Adipose tissue (tissue), 3 donors: ENCODE data around the gene CRYBG1. TPM values are rescaled to one million over a fixed set of nuclear protein-coding genes. Genes with fewer than 3 reads are reported as not detected.
"Not testable (repeated sequence)": the region's sequence is repeated elsewhere in the genome, so short reads cannot be mapped to it uniquely, and the experiment has no call there.

Experiments used
- H3K27ac ChIP-seq: one replicate; pipeline ENCODE4 v1.5.1; 2013; ENCODE audit warnings: low read depth, low read length
- WGBS, 3 donors: extraction: QIAGEN DNeasy Blood & Tissue Kit; methylation state at CpG; one replicate each; pipeline ENCODE4 v1.1.7; 2013; 5-methylcytosine and 5-hydroxymethylcytosine counted together
- polyA plus RNA-seq, 3 donors: library from polyadenylated mRNA; stranded (reverse); fragments of 200-250 nt; gene quantifications; one replicate each; pipeline ENCODE4 v1.2.3, GENCODE V29; 2013
- donor health status: healthy with polysubstance abuse.
- donor health status: Bipolar disorder and iron deficiency.
- donor health status: healthy.

Gene CRYBG1
- polyA plus RNA-seq, 3 donors: 2.7 to 13.8 (median 3.9) TPM

DNA sequence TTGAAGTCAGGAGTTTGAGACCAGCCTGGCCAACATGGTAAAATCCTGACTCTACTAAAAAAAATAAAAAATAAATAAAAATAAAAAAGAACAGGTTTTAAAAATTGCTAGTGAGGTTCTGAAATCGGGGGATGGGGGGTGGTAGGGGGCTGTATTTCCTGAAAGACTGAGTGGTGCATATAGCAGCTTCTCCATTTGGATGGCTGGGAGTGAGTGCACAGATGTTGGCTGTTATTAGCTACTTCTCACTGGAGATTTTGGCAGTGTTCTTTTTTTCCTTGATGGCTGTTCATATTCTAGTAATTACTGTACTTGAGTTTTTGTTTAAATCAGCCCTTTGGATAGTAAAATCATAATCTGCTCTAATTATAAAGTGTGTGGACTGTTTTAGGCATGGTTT lies 189.0 kb downstream of the CRYBG1 start:
- whole genome bisulfite sequencing, 3 donors: 60 to 97% (median 63%) methylated on average over 1 of the region's 1 CpG
- no peak overlapping the region for H3K27ac ChIP-seq

DNA sequence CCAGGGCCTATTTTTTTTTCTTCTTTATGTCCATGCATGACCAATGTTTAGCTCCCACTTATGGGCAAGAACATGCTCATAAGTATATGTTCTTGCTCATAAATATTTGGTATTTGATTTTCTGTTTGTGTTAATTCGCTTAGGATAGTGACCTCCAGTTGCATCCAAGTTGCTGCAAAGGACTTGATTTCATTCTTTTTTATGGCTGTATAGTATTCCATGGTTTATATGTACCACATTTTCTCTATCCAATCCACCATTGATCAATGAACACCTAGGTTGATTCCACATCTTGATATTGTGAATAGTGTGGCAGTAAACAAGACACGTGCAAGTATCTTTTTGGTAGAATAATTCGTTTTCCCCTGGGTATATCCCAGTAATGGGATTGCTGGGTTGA lies 190.6 kb downstream of the CRYBG1 start:
- H3K27ac ChIP-seq: no peak overlapping the region
- WGBS, 3 donors: 85 to 96% (median 94%) methylated on average over 3 of the region's 3 CpGs

DNA sequence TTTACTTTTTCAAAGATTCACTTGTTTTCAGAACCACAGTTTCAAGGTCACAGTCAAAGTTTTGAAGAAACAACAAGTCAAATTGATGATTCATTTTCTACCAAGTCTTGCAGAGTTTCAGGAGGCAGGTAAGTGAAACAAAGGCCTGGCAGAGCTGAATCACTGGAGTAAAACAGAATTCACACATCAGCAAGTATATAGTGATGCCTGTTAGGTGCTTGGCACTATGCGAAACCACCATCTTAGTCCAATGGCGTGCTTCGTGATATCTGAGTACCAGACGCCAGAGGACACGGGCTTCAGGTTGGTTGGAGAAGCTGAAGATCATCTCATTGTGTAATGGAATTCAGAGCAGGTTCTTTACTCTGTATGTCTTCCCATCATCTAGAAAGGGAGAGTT lies 192.9 kb downstream of the CRYBG1 start:
- 97 to 99% (median 97%) methylated on average over 5 of the region's 5 CpGs for WGBS, 3 donors
- no peak overlapping the region for H3K27ac ChIP-seq

DNA sequence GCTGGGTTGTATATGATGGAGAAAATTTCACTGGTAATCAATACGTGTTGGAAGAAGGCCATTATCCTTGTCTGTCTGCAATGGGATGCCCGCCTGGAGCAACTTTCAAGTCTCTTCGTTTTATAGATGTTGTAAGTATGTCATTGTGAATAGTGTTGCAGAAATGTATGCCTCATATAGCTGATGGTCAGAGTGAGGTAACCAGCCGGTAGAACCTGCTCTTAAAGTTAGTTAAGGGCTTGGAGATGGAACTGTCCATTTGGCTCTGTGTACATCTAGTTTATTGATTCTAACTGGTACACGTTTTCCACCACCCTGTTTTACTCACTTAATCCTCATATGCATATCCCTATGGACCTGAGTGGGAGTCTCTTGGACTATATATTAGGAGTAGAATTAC lies 195.2 kb downstream of the CRYBG1 start:
- WGBS, 3 donors: 72% methylated on average over 5 of the region's 5 CpGs
- H3K27ac ChIP-seq: no peak overlapping the region

GRCh38 chr6:106556368-106556960 lies 195.9 kb downstream of the CRYBG1 start:
- no peak overlapping the region for H3K27ac ChIP-seq
- 43 to 50% (median 48%) methylated on average over 3 of the region's 3 CpGs for WGBS, 3 donors

GRCh38 chr6:106557837-106558236 lies 197.3 kb downstream of the CRYBG1 start:
- whole genome bisulfite sequencing, 3 donors: 43 to 65% (median 62%) methylated on average over 2 of the region's 2 CpGs
- H3K27ac ChIP-seq: no peak overlapping the region

DNA sequence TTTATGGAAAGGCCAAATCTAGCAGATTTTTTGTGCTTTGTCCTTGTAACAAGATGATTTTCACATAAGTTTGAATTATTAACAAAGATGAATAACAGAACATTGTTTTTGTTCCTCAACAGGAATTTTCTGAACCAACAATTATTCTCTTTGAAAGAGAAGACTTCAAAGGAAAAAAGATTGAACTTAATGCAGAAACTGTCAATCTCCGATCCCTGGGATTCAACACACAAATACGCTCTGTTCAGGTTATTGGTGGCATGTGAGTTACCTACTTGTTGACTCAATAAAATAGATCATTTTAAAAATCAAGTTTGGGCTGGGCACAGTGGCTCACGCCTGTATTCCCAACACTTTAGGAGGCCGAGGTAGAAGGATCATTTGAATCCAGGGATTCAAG lies 197.8 kb downstream of the CRYBG1 start:
- H3K27ac ChIP-seq: no peak overlapping the region
- WGBS, 3 donors: 86 to 98% (median 97%) methylated on average over 4 of the region's 4 CpGs

GRCh38 chr6:106559659-106560058 lies 199.1 kb downstream of the CRYBG1 start:
- WGBS, 3 donors: 91 to 96% (median 95%) methylated on average over 5 of the region's 5 CpGs
- H3K27ac ChIP-seq: not testable (repeated sequence)

- H3K27ac ChIP-seq: no peak overlapping the region
- WGBS, 3 donors: 79 to 92% (median 82%) methylated on average over 7 of the region's 7 CpGs
Observed at GRCh38 chr6:106560996-106561685, 200.6 kb downstream of the CRYBG1 start.

GRCh38 chr6:106561686-106562405 lies 201.3 kb downstream of the CRYBG1 start:
- 50 to 81% (median 52%) methylated on average over 6 of the region's 6 CpGs for WGBS, 3 donors
- H3K27ac ChIP-seq: no peak overlapping the region

- no peak overlapping the region for H3K27ac ChIP-seq
- 25 to 65% (median 54%) methylated on average over 2 of the region's 2 CpGs for WGBS, 3 donors
Observed at GRCh38 chr6:106563614-106564013, 203.1 kb downstream of the CRYBG1 start.

DNA sequence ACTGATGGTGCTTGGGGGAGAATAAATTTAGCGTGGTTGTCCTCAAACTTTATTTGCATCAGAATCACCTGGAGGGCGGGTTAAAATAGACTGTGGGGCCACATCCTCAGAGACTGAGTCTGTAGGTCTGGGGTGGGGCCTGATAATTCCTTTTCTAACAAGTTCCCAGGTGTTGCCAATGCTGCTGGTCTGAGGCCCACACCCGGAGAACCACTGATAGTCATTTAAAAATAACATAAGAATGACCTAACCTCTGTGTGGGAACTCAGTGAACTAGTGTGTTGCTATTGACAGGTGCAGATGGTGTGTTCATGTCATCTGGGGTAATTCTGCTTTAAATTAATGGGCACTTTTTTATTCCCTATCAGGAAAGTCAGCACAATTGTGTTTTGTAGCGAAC lies 204.0 kb downstream of the CRYBG1 start:
- 65 to 68% (median 67%) methylated on average over 4 of the region's 4 CpGs for WGBS, 3 donors
- H3K27ac ChIP-seq: no peak overlapping the region

- no peak overlapping the region for H3K27ac ChIP-seq
- WGBS, 3 donors: 74 to 86% (median 78%) methylated on average over 2 of the region's 2 CpGs
Observed at GRCh38 chr6:106568530-106568929, 208.0 kb downstream of the CRYBG1 start.

- WGBS, 3 donors: 86 to 97% (median 95%) methylated on average over 4 of the region's 4 CpGs
- H3K27ac ChIP-seq: no peak overlapping the region
Observed at GRCh38 chr6:106569428-106569827, 208.9 kb downstream of the CRYBG1 start.

DNA sequence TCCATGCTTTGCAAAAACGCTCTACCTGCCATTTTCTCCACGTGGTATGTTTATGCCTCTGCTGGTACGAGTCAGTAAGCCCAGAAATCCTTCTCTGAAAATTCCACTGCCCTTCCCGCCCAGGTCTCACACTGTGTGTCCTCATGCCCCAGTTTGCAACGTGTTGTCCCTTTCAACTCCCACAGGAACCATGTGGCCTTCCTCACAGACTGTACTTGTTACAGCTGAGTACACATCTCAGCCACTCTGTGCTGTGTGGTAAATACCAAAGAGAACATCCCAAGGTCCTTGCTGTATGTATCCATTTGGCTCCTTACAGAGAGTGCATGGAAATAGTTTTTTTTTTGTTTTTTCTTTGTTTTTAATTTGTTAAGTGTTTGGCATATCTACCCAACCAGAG lies 211.9 kb downstream of the CRYBG1 start:
- no peak overlapping the region for H3K27ac ChIP-seq
- 70 to 79% (median 75%) methylated on average over 5 of the region's 5 CpGs for WGBS, 3 donors

GRCh38 chr6:106572875-106573585 lies 212.5 kb downstream of the CRYBG1 start:
- 78 to 84% (median 81%) methylated on average over 6 of the region's 6 CpGs for WGBS, 3 donors
- H3K27ac ChIP-seq: no peak overlapping the region

GRCh38 chr6:106574741-106575458 lies 214.4 kb downstream of the CRYBG1 start:
- 87 to 91% (median 90%) methylated on average over 16 of the region's 16 CpGs for WGBS, 3 donors

DNA sequence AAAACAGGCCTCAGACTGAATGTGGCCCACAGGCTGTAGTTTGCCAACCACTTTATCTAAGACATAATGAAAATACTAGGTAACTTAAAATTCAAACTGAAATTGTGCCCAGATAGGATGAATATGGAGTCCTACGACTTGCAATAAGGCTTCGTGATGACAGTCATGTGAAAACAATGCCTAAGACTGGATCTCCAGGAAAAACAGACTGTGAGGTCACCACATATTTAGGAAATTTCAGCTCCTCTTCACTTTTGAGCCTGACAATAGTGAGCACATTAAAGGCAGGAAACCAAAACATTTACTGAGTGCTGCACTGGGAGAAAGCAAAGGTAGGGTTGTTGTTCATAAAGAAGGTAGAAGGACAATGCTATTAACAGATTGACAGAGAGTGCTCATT lies 218.8 kb downstream of the CRYBG1 start:
- no peak overlapping the region for H3K27ac ChIP-seq
- WGBS, 3 donors: 83 to 94% (median 92%) methylated on average over 2 of the region's 2 CpGs

More at GRCh38 chr6:106574741-106575458, 214.4 kb downstream of the CRYBG1 start:
- no peak overlapping the region for H3K27ac ChIP-seq
